ENCODE data around the gene VDAC1.

Gene VDAC1

GRCh38 chr5:133981714-133982113 is 23.1 kb downstream of the VDAC1 start:
- H3K27ac ChIP-seq (replicated peaks): no peak overlapping the region
- DNase-seq (ENCODE audit: low read depth in 1 of 2, low spot score in 1 of 2): no peak
- H3K4me3 ChIP-seq (replicated peaks; ENCODE audit: insufficient read depth, low read length): no peak overlapping the region
- no peaks in the 10 kb centered on the region for H3K27me3 ChIP-seq (ENCODE audit: insufficient read depth, poor library complexity, severe bottlenecking)
- TF ChIP-seq GABPA (IDR thresholded peaks at IDR 0.05; ENCODE audit: low read depth) (no peak), POLR2AphosphoS5 (IDR thresholded peaks at IDR 0.05; ENCODE audit: low read depth) (no peak), REST (IDR thresholded peaks at IDR 0.05; ENCODE audit: insufficient replicate concordance, low read depth) (no peak), CTCF (IDR thresholded peaks at IDR 0.05; ENCODE audit: insufficient read depth, low read length) (no peak), SPI1 (IDR thresholded peaks at IDR 0.05; ENCODE audit: borderline replicate concordance, low read depth) (no peak)

GRCh38 chr5:133980652-133981051 is 24.1 kb downstream of the VDAC1 start:
- DNase-seq (ENCODE audit: low read depth in 1 of 2, low spot score in 1 of 2): no peak
- H3K27ac ChIP-seq (replicated peaks): no peak overlapping the region
- no peak overlapping the region for H3K4me3 ChIP-seq (replicated peaks; ENCODE audit: insufficient read depth, low read length)
- no peak for TF ChIP-seq POLR2AphosphoS5 (IDR thresholded peaks at IDR 0.05; ENCODE audit: low read depth)
- TF ChIP-seq SPI1 (IDR thresholded peaks at IDR 0.05; ENCODE audit: borderline replicate concordance, low read depth): no peak
- no peak for TF ChIP-seq REST (IDR thresholded peaks at IDR 0.05; ENCODE audit: insufficient replicate concordance, low read depth)
- no peak for TF ChIP-seq CTCF (IDR thresholded peaks at IDR 0.05; ENCODE audit: insufficient read depth, low read length)
- TF ChIP-seq GABPA (IDR thresholded peaks at IDR 0.05; ENCODE audit: low read depth): no peak
- no peaks in the 10 kb centered on the region for H3K27me3 ChIP-seq (ENCODE audit: insufficient read depth, poor library complexity, severe bottlenecking)

GRCh38 chr5:133978943-133979342 is 25.8 kb downstream of the VDAC1 start:
- H3K27ac ChIP-seq (replicated peaks): no peak overlapping the region
- H3K4me3 ChIP-seq (replicated peaks; ENCODE audit: insufficient read depth, low read length): no peak overlapping the region
- H3K27me3 ChIP-seq (ENCODE audit: insufficient read depth, poor library complexity, severe bottlenecking): no peaks in the 10 kb centered on the region
- DNase-seq (ENCODE audit: low read depth in 1 of 2, low spot score in 1 of 2): no peak
- TF ChIP-seq CTCF (IDR thresholded peaks at IDR 0.05; ENCODE audit: insufficient read depth, low read length) (no peak), REST (IDR thresholded peaks at IDR 0.05; ENCODE audit: insufficient replicate concordance, low read depth) (no peak), SPI1 (IDR thresholded peaks at IDR 0.05; ENCODE audit: borderline replicate concordance, low read depth) (no peak)

All from HL-60 (cell line).